Activated CD8-positive, alpha-beta T cell treated with anti-CD3 and anti-CD28 coated beads for 36 hours (primary cell): Measurements from ENCODE around the gene RPL22. TPM values are rescaled to one million over a fixed set of nuclear protein-coding genes. Genes with fewer than 3 reads are reported as not detected.

Source experiments
- ATAC-seq: fragments of 200-7000 bp; cut with Tn5 transposase; one replicate; pipeline ENCODE4 v1.10.0; 2021; ENCODE audit warnings: mild to moderate bottlenecking, moderate library complexity
- CTCF ChIA-PET: fragments of 350-600 bp; sonication (Branson Sonifier 250); formaldehyde crosslinking; loops from one replicate; lab custom pipeline; 2021; ENCODE audit warnings: antibody characterized with exemption; lab: Charles Lee
- POLR2A ChIA-PET: fragments of 350-600 bp; sonication (Branson Sonifier 250); formaldehyde crosslinking; loops from one replicate; lab custom pipeline; 2021; ENCODE audit warnings: antibody characterized with exemption; lab: Charles Lee
- DNase-seq: peaks from one replicate; pipeline ENCODE4 v3.0.0-alpha.2; 2020
- H3K27ac Mint-ChIP-seq: one replicate; pipeline ENCODE4 v1.8.0; 2021; ENCODE audit warnings: mild to moderate bottlenecking, mixed read lengths
- H3K27me3 Mint-ChIP-seq: one replicate; pipeline ENCODE4 v1.8.0; 2021; ENCODE audit warnings: mixed read lengths
- H3K36me3 Mint-ChIP-seq: one replicate; pipeline ENCODE4 v1.8.0; 2021; ENCODE audit warnings: low read depth, mixed read lengths
- H3K4me1 Mint-ChIP-seq: one replicate; pipeline ENCODE4 v1.8.0; 2021; ENCODE audit warnings: low read depth, mixed read lengths
- H3K4me3 Mint-ChIP-seq: one replicate; pipeline ENCODE4 v1.8.0; 2021; ENCODE audit warnings: mild to moderate bottlenecking, moderate library complexity, mixed read lengths
- H3K9me3 Mint-ChIP-seq: one replicate; pipeline ENCODE4 v1.8.0; 2021; ENCODE audit warnings: mixed read lengths
- CTCF ChIP-seq: fragments of 200-600 bp; IDR thresholded peaks from one replicate; pipeline ENCODE4 v1.8.0; 2022; ENCODE audit warnings: antibody characterized with exemption, mild to moderate bottlenecking
- intact Hi-C: fragments of 100-400 bp; cut with micrococcal nuclease; formaldehyde crosslinking; loops from one replicate; pipeline ENCODE4 v1.10.0; 2022
- total RNA-seq, 2 experiments: library from RNA; stranded (reverse); gene quantifications; one replicate each; pipeline ENCODE4 v1.2.3, GENCODE V29; 2021

RPL22 gene
- total RNA-seq, 2 experiments from 2014 or later, result 372 to 473 TPM

GRCh38 chr1:6181347-6181770 is 18.0 kb downstream of the RPL22 start:
- no peak for DNase-seq
- peaks cover 42% of the 10 kb centered on the region for H3K4me1 Mint-ChIP-seq
- H3K4me3 Mint-ChIP-seq, result peak overlapping the region; percentile 1
- peaks cover 41% of the 10 kb centered on the region for H3K27me3 Mint-ChIP-seq
- CTCF ChIA-PET, result no interaction called here
- POLR2A ChIA-PET, result interaction anchor here (1.0 kb wide), 1 partner anchor 9 kb away, joined by 3 read pairs; no protein-coding TSS in a partner anchor
- intact Hi-C loops, result no loop called here
- H3K27ac Mint-ChIP-seq, result no peak overlapping the region
- peaks cover 20% of the 10 kb centered on the region for H3K36me3 Mint-ChIP-seq
- H3K9me3 Mint-ChIP-seq, result no peaks in the 10 kb centered on the region
- no peak for TF ChIP-seq CTCF
- no peak for ATAC-seq

DNA sequence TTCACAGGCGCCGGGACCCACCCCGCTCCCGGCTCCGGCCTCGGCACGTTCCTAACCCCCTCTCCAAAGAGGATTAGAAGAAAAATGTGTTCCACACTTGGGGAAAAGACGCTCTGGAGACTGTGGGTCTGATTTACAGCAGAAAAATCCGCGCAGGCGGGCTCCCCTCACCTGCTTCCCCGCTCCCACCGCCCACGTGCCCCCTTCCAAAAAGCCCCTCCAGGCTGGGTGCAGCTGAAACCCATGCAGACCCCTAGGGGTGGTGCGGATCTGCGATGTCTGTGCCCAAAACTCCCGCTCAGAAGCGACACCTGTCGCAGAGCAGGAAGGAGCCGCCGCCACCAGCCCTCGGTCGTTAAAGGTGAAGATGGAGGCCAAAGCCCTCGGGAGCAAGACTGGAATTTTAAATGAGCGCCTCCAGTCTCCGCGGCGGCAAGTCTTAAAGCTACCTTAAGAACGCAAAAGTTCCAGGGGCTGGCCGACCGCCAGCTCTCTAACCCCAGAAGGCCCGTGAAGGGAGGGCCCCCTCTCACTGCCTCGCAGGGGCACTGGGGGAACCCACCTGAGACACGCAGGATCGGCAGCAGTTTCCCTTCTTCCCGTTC is 18.6 kb downstream of the RPL22 start:
- intact Hi-C loops, result no loop called here
- POLR2A ChIA-PET, result interaction anchor here (1.0 kb wide), 1 partner anchor 10 kb away, joined by 3 read pairs; no protein-coding TSS in a partner anchor
- peak overlapping the region; percentile 1 for H3K4me3 Mint-ChIP-seq
- peaks cover 38% of the 10 kb centered on the region for H3K4me1 Mint-ChIP-seq
- no peak for TF ChIP-seq CTCF
- H3K9me3 Mint-ChIP-seq, result no peaks in the 10 kb centered on the region
- DNase-seq (peak; percentile 13), ATAC-seq (peak; percentile 34)
- H3K36me3 Mint-ChIP-seq, result peaks cover 16% of the 10 kb centered on the region
- CTCF ChIA-PET, result no interaction called here
- no peak overlapping the region for H3K27ac Mint-ChIP-seq
- peaks cover 42% of the 10 kb centered on the region for H3K27me3 Mint-ChIP-seq

DNA sequence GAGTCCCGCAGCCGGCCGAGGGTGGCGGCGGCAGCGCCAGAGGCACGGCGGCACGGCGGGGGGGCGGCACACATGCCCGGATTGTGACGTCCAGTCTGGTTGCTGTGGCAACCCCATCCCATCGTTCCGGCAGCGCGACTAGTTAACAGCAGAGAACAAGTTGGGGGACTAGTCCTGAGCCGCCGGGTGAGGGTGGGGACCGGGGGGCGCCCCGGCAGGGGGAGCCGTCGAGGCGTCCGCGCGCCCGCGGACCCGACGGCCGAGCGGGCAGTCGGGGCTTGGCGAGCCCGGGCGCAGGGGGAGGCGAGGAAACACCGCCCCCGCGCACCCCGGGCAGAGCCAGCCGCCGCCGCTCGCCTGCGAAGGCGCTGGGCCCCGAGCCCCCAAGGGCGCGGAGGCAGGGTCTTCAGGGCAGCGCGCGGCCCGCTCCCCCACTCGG is 19.1 kb downstream of the RPL22 start, which contains the start of gene CHD5:
Gene CHD5, minus strand, starts transcription at position 54 of the 439 bp plus-strand sequence. CDS start 298 bp downstream, outside the sequence.
- ChIA-PET POLR2A (interaction anchor here (1.0 kb wide), 1 partner anchor 10 kb away, joined by 3 read pairs; no protein-coding TSS in a partner anchor), CTCF (no interaction called here)
- no peaks in the 10 kb centered on the region for H3K9me3 Mint-ChIP-seq
- no peak for TF ChIP-seq CTCF
- peaks cover 33% of the 10 kb centered on the region for H3K4me1 Mint-ChIP-seq
- peaks cover 42% of the 10 kb centered on the region for H3K27me3 Mint-ChIP-seq
- H3K4me3 Mint-ChIP-seq, result peak within 1 kb of the TSS; percentile 1
- no peak within 1 kb of the TSS for H3K27ac Mint-ChIP-seq
- peaks cover 11% of the 10 kb centered on the region for H3K36me3 Mint-ChIP-seq
- DNase-seq (peak; percentile 32), ATAC-seq (peak; percentile 26)
- intact Hi-C loops, result no loop called here

DNA sequence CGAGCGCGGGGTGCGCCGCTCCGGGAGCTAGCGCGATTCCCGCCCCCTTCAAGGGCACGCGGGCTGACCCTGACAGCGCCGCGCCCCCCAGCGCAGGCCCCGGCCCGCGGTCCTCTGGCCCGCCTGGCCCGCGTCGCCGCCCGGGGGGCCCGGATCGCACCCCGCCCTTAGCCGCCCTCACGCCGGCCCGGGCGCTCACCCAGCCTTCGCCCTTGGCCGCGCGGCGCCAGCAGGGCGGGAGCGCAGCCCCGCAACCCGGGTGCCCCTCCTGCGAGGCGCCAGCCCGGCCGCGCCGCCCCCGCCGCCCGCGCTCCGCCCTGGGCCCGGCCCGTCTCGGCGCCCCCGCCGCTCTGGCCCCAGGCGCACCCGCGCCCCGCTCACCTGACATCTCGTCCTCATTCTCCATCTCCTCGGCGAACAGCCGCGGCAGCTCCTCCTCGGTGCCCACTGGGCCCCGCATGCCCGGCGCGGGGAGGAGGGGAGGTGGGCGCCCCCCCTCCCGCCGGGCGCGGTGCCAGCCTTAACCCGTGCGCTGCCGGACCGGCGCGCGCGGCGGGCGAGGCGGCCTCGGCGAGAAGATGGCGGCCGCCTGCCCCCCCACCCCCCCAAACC is 19.7 kb downstream of the RPL22 start:
- no peak overlapping the region for H3K4me3 Mint-ChIP-seq
- DNase-seq, result no peak
- peaks cover 5% of the 10 kb centered on the region for H3K36me3 Mint-ChIP-seq
- intact Hi-C loops, result no loop called here
- CTCF ChIA-PET, result no interaction called here
- TF ChIP-seq CTCF, result no peak
- H3K27ac Mint-ChIP-seq, result no peak overlapping the region
- no peak for ATAC-seq
- H3K4me1 Mint-ChIP-seq, result peaks cover 27% of the 10 kb centered on the region
- POLR2A ChIA-PET, result no interaction called here
- H3K27me3 Mint-ChIP-seq, result peaks cover 42% of the 10 kb centered on the region
- no peaks in the 10 kb centered on the region for H3K9me3 Mint-ChIP-seq
